Activated naive CD4-positive, alpha-beta T cell treated with anti-CD3 and anti-CD28 coated beads, Interleukin-2, amount 50 U/mL, for 72 hours (primary cell): Measurements from ENCODE around the gene CCDC181. TPM values are rescaled to one million over a fixed set of nuclear protein-coding genes. Genes with fewer than 3 reads are reported as not detected.
"Not testable (repeated sequence)": the region's sequence is repeated elsewhere in the genome, so short reads cannot be mapped to it uniquely, and the experiment has no call there.

Source experiments
- ATAC-seq, 2 donors: fragments of 150-1000 bp; cut with Tn5 transposase; 2 replicates each; pipeline ENCODE4 v1.10.0; 2021; ENCODE audit warnings: mild to moderate bottlenecking in 2 of 2, moderate library complexity in 2 of 2
- DNase-seq, 2 donors: peaks; one replicate each; pipeline ENCODE4 v3.0.0; 2021 to 2022; ENCODE audit warnings: low spot score in 2 of 2
- H3K27ac Mint-ChIP-seq, 2 donors: one replicate each; pipeline ENCODE4 v1.8.0; 2022; ENCODE audit warnings: mild to moderate bottlenecking in 2 of 2, mixed read lengths in 2 of 2
- H3K36me3 Mint-ChIP-seq, 2 donors: one replicate each; pipeline ENCODE4 v1.8.0; 2022; ENCODE audit warnings: mixed read lengths in 2 of 2
- H3K9me3 Mint-ChIP-seq, 2 donors: one replicate each; pipeline ENCODE4 v1.8.0; 2022; ENCODE audit warnings: mixed read lengths in 2 of 2
- total RNA-seq, 2 donors: library from RNA; stranded (reverse); gene quantifications; one replicate each; pipeline ENCODE4 v1.2.3, GENCODE V29; 2022

CCDC181 gene
- total RNA-seq, 2 donors from 2014 or later: 0.30 TPM; not detected in 1

DNA sequence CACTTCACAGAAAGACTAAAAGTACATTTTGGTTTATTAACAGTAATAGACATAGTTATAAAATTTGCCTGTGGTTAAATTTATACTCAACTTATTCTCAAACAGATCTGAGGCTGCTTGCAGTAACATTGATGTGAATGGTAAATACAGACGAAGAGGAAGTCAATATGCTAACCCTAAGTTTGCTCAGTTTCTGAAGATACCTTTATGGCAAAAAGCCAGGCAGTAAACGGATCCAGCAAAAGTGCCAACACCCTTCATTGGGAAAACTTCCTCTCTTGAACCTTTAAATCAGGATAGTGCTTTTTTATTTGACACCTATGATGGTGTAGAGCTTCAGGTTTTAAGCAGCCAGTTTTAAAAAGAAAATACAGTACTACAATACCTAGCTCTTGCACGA lies 16.6 kb upstream of the CCDC181 start:
- Mint-ChIP-seq H3K9me3 (no peaks in the 10 kb centered on the region), H3K27ac (no peak overlapping the region), H3K36me3 (peaks cover 0 to 5% of the 10 kb centered on the region in 2 donors)
- DNase-seq (no peak), ATAC-seq (no peak)

DNA sequence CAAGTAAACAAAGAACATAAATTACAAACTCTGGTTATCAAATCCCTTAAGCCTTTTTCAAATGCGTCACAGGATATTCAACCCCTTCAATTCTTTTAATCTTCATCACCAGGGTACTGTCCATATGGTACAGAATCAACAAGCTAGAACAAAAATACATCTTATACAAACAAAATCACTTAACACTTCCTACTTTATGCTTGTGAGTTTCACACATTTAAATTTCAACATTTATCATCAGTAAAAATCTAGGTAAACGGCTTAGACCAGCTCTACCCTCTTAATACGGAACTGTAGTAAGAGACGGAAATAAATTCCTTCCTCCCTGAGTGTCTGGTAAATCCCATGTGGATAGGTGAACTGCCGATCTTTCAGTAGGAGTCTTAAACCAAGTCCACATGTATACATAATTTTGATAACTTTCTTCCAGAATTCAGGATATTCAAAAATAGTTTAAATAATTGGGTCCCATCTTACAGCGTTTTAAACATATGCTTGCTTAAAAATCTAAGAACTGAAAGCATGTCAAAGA lies 1.0 kb downstream of the CCDC181 start:
- Mint-ChIP-seq H3K27ac (no peak overlapping the region), H3K36me3 (peaks cover 0 to 5% of the 10 kb centered on the region in 2 donors), H3K9me3 (no peaks in the 10 kb centered on the region)
- ATAC-seq (no peak), DNase-seq (no peak)

DNA sequence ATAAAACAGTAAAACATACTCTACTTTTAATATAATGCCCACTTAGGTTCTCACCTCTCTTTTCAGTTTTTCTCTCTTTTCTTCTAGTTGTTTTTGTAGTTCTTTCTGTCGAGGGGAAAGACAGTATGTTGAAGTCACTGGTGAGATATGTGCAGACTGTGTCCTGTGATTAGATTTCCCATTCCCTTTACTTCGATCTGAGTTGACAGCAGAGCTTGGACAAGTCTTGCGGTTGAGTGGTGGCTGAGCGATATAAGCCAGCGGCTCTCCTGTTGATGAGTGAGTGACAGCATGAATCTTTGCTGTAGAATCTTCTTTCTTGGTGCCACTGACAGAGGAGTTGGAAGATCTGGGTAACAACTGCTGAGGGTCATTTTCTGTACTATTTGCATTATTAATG lies 6.0 kb downstream of the CCDC181 start:
- no peak for DNase-seq
- Mint-ChIP-seq H3K36me3 (no peaks in the 10 kb centered on the region), H3K27ac (no peak overlapping the region)

DNA sequence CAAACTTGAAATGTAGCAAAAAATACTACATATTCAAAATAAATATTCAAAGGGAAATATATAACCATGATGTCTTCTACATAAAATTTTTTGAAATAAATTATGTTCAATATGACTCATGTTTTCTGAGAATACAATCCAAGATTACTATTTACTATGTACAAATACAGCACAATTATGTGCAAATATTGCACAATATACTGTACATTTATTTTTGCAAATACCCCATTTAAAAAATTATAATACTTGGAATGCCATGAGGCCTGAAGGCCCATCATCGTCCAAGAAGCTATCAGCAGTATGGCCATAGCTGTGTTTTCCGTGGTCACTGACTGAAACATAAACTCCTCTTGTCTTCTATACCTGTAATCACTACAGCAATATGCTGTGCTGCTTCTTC lies 12.3 kb downstream of the CCDC181 start:
- DNase-seq: no peak
- Mint-ChIP-seq H3K9me3 (peaks cover 8 to 9% of the 10 kb centered on the region in 2 donors), H3K36me3 (peaks cover 0 to 8% of the 10 kb centered on the region in 2 donors), H3K27ac (no peak overlapping the region)
- ATAC-seq: no peak

More for the DNA sequence above, 6.0 kb downstream of the CCDC181 start:
- no peaks in the 10 kb centered on the region for H3K9me3 Mint-ChIP-seq
- no peak for ATAC-seq

DNA sequence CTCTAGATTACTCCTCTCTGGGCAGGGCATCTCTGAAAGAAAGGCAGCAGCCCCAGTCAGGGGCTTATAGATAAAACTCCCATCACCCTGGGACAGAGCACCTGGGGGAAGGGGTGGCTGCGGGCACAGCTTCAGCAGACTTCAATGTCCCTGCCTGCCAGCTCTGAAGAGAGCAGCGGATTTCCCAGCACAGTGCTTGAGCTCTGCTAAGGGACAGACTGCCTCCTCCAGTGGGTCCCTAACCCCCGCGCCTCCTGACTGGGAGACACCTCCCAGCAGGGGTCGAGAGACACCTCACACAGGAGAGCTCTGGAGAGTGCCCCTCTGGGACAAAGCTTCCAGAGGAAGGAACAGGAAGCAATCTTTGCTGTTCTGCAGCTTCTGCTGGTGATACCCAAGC lies 18.9 kb downstream of the CCDC181 start:
- H3K9me3 Mint-ChIP-seq: peaks cover 23 to 40% of the 10 kb centered on the region in 2 donors
- not testable (repeated sequence) for H3K27ac Mint-ChIP-seq, DNase-seq, ATAC-seq
- peaks cover 8 to 44% of the 10 kb centered on the region in 2 donors for H3K36me3 Mint-ChIP-seq

DNA sequence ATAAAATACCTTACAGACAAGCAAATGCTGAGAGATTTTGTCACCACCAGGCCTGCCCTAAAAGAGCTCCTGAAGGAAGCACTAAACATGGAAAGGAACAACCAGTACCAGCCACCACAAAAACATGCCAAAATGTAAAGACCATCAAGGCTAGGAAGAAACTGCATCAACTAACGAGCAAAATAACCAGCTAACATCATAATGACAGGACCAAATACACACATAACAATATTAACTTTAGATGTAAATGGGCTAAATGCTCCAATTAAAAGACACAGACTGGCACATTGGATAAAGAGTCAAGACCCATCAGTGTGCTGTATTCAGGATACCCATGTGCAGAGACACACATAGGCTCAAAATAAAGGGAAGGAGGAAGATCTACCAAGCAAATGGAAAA lies 24.7 kb downstream of the CCDC181 start:
- DNase-seq, H3K27ac Mint-ChIP-seq, ATAC-seq: not testable (repeated sequence)
- Mint-ChIP-seq H3K36me3 (peaks cover 16 to 42% of the 10 kb centered on the region in 2 donors), H3K9me3 (peaks cover 26 to 45% of the 10 kb centered on the region in 2 donors)

DNA sequence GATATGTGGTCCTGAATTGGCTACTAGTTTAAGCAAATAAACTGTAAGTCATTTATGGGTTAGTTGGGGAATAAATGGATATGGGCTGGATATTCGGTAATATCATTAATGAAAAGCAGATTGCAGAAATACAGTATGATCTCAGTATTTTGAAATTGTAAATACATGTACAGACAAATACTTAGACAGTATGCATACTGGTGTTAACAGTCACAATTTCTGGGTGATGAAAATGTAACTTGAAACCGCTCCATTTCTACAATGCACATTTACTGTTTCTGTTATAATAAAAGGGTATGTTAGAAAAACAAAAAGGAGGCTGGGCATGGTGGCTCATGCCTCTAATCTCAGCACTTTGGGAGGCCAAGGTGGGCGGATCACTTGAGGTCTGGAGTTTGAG lies 31.3 kb downstream of the CCDC181 start:
- DNase-seq (no peak), ATAC-seq (no peak)
- Mint-ChIP-seq H3K9me3 (peaks cover 6 to 9% of the 10 kb centered on the region in 2 donors), H3K27ac (no peak overlapping the region), H3K36me3 (peaks cover 6 to 18% of the 10 kb centered on the region in 2 donors)

DNA sequence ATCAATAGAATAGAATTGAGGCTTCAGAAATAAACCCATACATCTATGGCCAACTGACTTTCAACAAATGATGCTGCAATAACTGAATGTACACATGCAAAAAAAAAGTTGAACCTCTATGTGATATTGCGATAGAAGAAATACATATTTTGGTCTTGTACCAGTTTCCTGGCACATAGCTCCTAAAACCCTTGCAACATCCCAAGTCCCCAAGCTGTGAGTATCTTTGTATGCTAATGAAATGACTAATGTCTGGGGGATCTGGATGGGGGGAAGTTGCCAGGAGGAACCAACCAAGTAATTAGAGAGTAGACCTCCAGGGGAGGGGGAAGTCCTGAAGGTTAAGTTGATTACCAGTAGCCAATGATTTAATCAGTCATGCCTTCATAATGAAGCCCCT lies 34.9 kb downstream of the CCDC181 start:
- Mint-ChIP-seq H3K36me3 (peaks cover 6 to 30% of the 10 kb centered on the region in 2 donors), H3K27ac (no peak overlapping the region), H3K9me3 (no peaks in the 10 kb centered on the region)
- DNase-seq (no peak), ATAC-seq (no peak)

DNA sequence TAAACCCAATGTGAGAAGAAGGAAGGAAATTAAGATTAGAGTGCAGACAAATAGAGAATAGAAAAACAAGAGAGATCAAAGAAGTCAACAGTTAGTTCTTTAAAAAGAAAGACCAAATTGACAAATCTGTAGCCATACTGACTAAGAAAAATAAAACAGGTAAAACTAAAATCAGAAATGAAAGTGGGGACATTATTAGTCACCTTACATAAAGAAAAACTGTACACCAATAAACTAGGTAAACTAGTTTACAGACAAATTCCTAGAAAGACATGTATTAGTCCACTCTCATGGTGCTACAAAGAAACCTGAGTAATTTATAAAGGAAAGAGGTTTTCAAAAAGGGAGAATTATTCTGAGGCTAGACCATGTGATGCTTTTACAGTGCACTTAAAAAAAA lies 37.0 kb downstream of the CCDC181 start:
- Mint-ChIP-seq H3K27ac (peak overlapping the region in 1 of 2 donors; percentile 3), H3K36me3 (peaks cover 6 to 25% of the 10 kb centered on the region in 2 donors), H3K9me3 (no peaks in the 10 kb centered on the region)
- no peak for DNase-seq
- peak; percentile 58 to 97 for ATAC-seq

DNA sequence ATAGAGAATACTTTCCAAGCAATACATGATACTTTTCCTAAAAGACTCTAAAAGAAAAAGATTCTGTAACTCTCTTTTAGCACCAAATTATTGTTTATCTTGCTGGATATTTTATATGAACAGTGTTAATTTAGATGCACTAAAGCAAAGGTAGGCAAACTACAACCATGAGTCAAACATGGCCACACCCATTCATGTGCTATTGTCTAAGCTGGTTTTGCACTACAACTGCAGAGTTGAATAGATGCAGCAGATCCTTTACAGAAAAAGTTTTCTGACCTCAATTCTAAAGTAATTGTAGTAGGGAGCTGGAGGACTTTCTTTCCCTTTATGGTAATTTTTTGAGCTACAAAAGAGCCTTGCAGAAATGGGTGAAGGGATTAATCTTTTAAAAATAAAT lies 39.9 kb downstream of the CCDC181 start:
- no peak for ATAC-seq
- H3K36me3 Mint-ChIP-seq: peaks cover 0 to 18% of the 10 kb centered on the region in 2 donors

DNA sequence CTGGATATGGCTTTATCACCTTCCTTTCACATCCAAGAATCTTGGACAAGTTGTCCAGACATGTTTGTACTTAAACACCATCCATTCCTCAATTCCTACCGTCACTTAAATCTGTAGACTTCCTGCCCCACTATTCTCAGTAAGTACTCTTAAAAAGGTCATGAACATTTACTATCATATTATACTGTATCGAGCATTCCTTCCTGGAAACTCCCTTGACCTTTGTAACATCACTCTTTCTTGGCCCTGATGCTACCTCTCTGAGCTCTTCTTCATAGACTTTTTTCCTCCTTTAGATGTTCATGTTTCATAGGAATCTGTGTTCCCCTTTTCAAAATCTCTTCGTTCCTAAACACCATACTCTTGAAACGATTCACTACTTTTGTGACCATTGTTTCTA lies 43.8 kb downstream of the CCDC181 start:
- peaks cover 0 to 9% of the 10 kb centered on the region in 2 donors for H3K36me3 Mint-ChIP-seq
- DNase-seq (no peak), ATAC-seq (no peak)
- no peak overlapping the region for H3K27ac Mint-ChIP-seq
- no peaks in the 10 kb centered on the region for H3K9me3 Mint-ChIP-seq

More for the DNA sequence above, 39.9 kb downstream of the CCDC181 start:
- Mint-ChIP-seq H3K9me3 (no peaks in the 10 kb centered on the region), H3K27ac (no peak overlapping the region)
- no peak for DNase-seq

DNA sequence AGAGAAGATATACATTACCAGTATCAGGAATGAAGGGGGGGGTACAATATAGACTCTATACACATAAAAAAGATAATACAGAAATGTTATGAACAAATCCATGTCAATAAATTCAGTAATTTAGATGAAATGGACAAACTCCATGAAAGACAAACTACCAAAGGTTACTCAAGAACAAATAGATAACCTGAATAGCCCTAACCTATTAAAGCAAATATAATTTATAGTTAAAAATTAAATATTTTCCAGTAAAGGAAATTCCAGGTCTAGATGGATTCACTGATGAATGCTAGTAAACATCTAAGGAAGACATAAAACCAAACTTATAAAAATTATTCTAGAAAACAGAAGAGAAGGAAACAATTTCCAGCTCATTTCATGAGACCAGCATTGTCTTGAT lies 46.1 kb downstream of the CCDC181 start:
- ATAC-seq (no peak), DNase-seq (no peak)
- Mint-ChIP-seq H3K27ac (no peak overlapping the region), H3K36me3 (peaks cover 0 to 9% of the 10 kb centered on the region in 2 donors), H3K9me3 (no peaks in the 10 kb centered on the region)

DNA sequence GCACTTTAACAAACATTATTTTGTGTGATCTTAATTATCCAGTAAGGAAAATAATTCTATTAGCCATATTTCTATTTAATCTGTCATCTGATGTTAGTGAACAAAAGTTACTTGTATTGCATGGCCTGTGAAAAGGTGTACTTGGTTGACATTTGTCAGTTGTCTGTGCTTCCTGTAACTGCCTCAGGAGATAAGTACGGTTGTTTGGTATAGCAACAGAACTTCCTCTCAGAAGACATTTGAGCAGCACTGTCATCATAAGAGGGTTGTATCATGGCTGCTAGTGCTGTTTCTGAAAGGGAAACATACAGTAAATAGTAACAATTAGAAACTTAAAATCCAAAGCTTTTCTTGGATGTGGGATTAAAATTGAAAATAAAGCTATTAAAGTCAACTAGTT lies 55.9 kb downstream of the CCDC181 start:
- DNase-seq (no peak), ATAC-seq (no peak)
- Mint-ChIP-seq H3K9me3 (no peaks in the 10 kb centered on the region), H3K27ac (no peak overlapping the region), H3K36me3 (peaks cover 0 to 5% of the 10 kb centered on the region in 2 donors)

DNA sequence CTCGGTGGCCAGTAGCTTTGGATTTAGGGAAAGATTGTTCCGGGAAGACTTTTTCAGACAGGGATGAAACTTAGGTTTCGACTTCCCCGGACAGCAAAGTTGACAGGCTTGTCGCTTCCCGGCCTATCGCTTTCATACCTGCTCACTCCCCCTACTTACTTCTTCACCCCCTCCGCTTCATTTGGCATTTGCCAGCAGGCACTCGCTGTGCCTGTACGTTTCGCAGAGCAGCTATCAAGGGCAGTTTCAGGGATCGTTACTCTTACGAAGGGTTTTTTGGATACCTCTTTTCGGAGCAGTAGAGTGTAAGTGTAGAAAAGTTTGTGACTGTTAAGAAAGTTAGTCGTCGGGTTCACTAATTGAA lies 58.9 kb downstream of the CCDC181 start:
- Mint-ChIP-seq H3K36me3 (peaks cover 0 to 5% of the 10 kb centered on the region in 2 donors), H3K9me3 (no peaks in the 10 kb centered on the region), H3K27ac (no peak overlapping the region)
- peak in 1 of 2 donors; percentile 16 for DNase-seq
- peak; percentile 2 to 6 for ATAC-seq

DNA sequence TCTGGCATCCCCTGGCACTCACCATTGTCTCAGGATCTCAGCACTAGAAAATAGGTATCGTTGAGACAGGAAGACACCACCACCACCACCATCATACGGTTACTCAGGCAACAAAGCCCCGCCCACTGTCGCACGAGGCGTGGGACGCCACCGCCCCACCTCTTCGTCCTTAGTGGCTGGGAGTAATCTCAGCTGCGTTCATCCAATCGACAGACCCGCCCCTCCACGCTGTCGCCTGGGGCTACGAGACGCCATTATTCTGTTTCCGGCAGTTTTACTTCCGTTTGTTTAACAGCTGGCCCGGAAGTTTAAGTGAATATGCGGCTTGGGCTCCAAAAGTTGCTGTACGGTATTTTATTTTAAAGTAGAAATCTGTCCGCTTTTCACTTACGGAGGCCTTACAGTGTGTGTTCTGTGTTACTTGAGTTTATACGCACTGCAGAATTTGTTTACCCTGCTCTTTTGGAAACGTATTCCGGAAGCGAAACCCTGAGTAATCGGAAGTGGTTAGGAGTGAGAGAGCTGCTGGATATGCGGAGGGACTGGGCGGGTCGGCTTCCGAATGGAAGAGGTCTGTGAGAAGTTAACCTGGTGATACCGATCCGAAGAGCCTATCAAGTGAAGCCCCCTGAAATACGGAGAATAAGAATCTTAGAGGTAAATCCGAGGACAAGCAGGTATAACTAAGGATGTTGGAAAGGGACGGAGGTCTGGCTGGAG lies 59.4 kb downstream of the CCDC181 start, which contains the start of the genes BLZF1 and NME7:
Gene BLZF1, plus strand, starts transcription at position 510 of the 720 bp plus-strand sequence. CDS start 1,328 bp downstream, outside the sequence.
Gene NME7, minus strand, starts transcription at position 112 of the 720 bp plus-strand sequence. Its CDS starts 87 bp downstream, at position 25.
- Mint-ChIP-seq H3K27ac (no peak within 1 kb of the TSS), H3K9me3 (no peaks in the 10 kb centered on the region)
- peak; percentile 93 to 94 for ATAC-seq

DNA sequence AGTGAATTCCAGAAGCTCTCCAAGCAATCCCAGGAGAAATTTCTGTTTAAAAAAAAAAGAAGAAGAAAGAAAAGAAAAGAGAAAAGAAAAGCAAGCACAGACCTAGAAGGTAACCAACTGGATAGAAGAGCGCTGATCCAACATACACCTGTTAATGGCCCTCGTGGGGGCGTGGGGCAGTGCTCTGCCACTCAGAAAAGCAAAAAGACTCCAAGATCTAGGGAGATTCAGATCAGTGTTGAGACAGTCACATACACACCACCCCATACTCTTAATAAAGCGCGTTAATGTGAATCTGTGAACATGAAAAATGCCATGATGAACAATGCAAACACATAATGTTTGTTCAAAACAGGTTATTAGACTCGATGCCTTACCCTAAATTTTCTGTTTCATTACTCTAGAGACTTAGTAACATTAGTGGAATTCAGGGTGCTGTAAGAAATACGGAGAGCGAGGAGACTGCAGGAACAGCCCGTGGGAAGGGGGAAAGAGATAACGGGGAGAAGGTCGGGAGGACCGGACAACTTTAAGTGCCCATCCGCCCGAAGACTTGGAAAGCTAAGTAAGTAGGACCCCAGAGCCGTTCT lies 60.1 kb downstream of the CCDC181 start:
- DNase-seq: no peak
- no peaks in the 10 kb centered on the region for H3K9me3 Mint-ChIP-seq
- ATAC-seq: no peak
- H3K27ac Mint-ChIP-seq: no peak overlapping the region
- peaks cover 0 to 5% of the 10 kb centered on the region in 2 donors for H3K36me3 Mint-ChIP-seq

More for the DNA sequence above, 59.4 kb downstream of the CCDC181 start, which contains the start of the genes BLZF1 and NME7:
- H3K36me3 Mint-ChIP-seq: peaks cover 0 to 5% of the 10 kb centered on the region in 2 donors
- peak; percentile 95 to 97 for DNase-seq

DNA sequence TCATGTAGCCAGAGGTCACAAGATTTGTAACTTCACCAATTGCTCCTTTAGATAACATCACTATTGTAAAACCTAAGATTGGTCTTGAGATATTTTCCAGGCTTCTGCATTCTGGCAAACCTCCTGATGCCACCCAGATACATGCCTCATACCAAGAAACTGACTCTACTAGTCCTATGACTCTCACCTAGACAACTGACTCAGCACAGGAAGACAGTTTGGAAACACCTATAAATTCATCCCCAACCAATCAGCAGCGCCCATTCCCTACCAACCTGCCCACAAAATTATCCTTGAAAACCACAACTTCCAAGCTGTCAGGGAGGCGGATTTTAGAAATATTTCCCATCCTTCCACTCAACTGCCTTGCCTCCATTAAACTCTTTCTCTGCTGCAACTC lies 62.3 kb downstream of the CCDC181 start:
- DNase-seq (no peak), ATAC-seq (peak in 1 of 2 donors; percentile 23)
- Mint-ChIP-seq H3K9me3 (no peaks in the 10 kb centered on the region), H3K36me3 (no peaks in the 10 kb centered on the region), H3K27ac (peak overlapping the region in 1 of 2 donors; percentile 28)
